GM18517 (cell line): Measurements from ENCODE around the gene AGPAT1.
"Not testable (repeated sequence)": the region's sequence is repeated elsewhere in the genome, so short reads cannot be mapped to it uniquely, and the experiment has no call there.

Experiments
- ATAC-seq: cut with Tn5 transposase; IDR thresholded peaks from one replicate; pipeline ENCODE4 v1.9.1; 2021; ENCODE audit warnings: mild to moderate bottlenecking, moderate library complexity; ENCODE audit not compliant: unreplicated experiment

The AGPAT1 gene, protein sequence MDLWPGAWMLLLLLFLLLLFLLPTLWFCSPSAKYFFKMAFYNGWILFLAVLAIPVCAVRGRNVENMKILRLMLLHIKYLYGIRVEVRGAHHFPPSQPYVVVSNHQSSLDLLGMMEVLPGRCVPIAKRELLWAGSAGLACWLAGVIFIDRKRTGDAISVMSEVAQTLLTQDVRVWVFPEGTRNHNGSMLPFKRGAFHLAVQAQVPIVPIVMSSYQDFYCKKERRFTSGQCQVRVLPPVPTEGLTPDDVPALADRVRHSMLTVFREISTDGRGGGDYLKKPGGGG

DNA sequence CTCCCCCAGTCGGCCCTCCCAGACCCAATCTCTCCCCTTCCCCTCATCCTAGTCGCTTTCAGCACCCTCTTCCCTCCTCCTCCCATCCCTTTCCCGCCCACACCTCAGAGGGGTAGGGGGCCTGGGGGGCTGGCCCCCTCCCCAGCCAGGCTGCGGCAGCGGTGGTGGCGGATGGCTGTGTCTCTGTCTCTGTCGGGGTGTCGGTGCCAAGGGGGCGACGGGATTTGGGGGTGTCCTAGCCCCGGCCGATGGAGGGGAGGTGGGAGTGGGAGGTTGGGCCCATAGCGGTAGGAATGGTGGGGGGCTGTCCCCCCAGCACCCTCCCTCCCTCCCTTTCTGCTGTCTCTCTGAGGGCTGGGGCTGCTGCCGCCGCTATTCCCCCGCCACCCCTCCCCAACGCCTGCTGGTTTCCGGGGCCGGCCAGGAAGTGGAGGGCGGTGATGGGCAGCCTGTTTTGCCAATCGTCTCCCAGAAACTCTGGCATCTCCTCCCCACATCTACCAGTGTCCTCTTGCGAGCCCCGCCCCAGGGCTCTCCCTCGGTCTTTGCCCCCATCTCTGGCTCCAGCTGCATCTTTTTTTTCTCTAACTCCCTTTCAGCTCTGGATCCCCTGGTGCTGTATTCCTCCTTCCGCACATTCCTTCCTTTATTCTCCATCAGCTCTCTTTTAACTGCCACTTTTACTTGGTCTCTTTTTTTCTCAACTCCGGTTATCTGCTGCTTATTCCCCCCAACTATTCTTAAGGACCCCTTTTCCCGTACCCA is at the start of gene AGPAT1:
AGPAT1 (minus strand) TSS at position 374 of the 765 bp plus-strand sequence. CDS start 4,588 bp downstream, outside the sequence.
- peak; percentile 29 for ATAC-seq

DNA sequence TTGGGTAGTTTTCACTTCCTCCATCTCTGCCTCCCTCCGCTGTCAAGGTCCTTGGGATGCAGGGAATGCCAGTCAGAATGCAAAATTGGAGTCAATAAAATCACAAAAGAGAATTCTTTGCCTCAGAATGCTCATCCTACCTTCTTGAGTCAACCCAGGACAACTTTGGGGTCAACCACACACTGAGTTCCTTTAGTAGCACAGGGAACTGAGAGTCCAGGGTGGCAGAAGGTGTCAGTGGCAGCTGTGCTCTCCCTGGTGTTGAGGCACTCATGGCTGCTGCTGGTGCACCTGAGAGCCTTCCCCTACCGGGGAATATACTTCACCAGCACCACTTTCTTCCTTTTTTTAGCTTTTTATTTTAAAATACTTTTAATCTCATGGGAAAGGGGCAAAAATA is 48.8 kb upstream of the AGPAT1 start:
- ATAC-seq = no peak

DNA sequence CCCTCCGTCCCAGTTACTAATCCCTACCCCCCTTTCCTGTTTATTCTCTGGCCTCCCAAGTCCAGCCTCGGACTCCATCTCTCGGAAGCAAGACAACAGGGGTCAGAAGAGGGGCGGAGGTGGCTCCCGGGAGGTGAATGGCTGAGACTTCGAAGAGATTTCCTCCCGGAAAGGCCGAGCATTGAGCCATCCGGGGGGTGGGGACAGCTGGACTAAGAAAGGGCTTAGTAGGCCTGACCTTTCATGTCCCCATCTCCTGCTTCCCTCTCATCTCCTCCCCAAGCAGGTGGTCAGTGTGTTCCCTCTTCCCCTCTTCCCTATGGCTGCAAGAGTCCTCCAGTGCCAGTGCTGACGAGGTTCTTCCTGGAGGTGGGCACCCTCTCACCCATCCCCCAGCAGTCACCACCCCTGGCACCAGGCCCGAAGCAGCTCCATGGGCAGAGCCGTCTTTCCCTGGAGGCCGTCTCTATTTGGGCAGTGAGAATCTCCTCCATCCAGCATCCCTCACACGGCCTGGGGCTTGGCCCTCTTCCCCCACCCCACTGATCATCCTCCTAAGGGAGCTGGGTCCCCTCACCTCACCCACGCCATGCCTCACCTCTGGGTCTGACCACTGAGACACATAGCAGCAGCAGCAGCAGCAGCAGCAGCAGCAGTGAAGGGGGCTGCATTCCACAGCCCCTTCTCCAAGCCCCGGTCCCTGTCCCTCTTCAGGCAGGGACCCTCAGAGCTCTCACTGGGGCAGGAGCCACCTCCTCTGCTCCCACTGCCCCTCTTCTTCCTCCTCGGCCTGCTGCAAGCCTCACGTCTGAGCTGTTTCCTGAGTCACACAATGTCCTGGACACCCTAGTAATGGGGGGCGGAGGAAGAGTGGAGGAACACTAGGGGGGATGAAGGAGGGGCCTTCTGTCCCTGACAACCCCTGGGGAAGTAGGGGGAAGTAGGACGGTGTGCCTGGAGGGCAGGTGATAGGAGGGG is 47.7 kb upstream of the AGPAT1 start, which contains the start of gene NOTCH4:
NOTCH4 (minus strand) TSS at position 810 of the 978 bp plus-strand sequence; CDS start at position 671, 139 bp downstream.
- no peak for ATAC-seq

DNA sequence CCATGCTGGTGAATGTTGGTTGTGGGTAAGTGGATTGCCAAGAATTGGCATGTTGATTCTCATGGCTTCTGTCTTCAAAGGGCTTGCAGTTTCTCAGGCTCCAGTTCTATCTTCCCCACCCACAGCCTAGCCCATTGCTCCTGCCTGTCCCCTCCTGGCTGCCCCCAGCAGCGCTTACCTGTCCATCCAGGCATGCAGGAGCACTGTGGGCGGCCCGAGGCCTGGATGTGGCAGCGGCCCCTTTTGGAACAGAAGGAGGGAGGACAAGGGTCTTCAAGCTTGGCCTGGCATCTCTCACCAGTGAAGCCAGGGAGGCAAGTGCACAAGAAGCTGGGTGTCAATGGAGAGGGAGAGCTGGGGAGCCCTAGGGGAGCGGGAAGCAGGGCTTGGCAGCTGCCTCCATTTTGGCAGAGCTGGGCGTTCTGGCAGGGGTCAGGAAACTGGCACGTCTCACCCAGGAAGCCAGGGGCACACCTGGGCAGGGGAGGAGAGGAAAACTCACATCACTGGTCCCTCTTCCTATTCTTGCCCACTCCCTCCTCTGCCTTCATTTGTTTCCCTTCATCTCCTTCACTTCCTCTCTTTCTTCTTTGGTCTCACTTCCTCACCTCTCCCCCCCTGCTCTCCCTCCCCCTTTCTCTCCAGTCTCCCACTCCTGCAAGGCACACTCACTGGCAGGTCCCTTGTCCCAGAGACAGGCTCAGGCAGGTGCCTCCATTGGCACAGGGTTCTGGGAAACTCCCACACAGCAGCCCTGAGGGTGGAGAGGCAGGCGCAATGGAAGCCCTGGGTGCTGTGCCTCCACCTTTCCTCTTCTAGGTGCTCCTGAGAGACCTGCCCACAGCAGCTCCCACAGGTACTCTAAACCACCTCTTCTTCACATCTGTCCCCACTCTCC is 46.7 kb upstream of the AGPAT1 start:
- no peak for ATAC-seq

DNA sequence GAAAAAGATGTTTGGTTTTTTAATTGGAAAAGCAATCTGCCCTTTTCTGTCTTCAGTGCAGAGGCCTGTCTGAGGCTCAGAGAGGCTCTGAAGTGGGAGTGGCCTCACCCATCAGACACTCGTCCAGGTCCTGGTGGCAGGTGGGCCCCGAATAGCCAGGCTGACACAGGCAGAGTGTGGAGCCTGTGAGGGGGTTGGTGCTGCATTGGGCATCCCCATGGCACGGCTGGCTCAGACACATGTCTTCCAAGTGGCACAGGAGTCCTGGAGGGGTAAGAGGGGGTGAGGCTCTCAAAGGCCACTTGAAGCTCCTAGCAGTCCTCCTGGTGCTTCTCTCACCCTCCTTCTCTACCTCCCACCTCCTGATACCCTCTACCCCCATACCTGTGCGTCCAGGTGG is 44.1 kb upstream of the AGPAT1 start:
- ATAC-seq = no peak

DNA sequence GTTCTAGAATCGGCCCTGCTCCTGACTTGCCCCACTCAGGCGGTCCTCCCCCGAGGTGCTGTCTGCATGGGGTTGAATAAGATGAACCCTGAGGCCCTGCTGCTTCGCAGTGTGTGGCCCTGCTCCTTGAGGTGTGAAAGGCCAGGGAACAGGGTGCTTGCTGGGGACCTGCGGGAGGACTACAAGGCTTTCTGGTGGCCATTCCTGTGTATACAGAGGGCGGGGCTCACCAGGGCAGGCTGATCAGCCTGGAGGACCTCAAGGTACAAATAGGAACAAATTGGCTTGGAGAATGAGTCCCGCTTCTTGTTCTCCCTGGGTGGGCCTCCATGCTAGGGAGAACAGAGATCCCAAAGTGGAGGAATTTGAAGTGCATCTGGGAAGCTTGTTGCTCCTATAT is 42.3 kb upstream of the AGPAT1 start:
- no peak for ATAC-seq

DNA sequence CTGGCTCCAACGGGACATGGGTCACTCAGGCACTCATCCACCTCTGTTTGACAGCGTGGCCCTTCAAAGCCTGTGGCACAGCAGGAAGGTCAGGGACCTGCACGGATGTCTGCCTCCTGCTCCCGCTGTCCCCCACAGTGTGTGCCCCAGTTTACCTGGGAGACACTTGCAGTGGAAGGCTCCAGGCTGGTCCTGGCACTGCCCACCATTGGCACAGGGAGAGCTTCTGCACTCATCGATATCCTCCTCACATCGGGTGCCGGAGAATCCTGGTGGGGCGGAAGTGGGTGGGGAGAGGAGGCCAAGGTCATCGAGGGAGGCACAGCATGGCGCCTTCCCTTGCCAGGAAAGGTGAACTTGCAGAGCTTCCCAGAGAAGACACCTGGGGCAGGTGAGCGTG is 41.1 kb upstream of the AGPAT1 start:
- ATAC-seq = no peak

DNA sequence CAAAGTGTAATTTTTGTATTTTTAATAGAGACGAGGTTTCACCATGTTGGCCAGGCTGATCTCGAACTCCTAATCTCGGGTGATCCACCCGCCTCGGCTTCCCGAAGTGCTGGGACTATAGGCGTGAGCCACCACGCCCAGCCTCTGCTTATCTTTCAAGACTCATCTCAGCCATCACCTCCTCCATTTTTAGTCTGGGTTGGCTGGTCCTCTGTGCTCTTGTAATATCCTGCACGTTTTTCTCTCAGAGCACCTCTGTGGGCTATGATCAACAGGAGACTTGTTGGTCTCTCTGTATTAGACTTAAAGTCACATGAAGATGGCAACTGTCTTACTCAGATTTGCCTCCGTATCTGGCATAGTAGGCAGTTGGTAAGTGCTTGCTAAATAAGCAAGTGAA is 40.4 kb upstream of the AGPAT1 start:
- no peak for ATAC-seq

DNA sequence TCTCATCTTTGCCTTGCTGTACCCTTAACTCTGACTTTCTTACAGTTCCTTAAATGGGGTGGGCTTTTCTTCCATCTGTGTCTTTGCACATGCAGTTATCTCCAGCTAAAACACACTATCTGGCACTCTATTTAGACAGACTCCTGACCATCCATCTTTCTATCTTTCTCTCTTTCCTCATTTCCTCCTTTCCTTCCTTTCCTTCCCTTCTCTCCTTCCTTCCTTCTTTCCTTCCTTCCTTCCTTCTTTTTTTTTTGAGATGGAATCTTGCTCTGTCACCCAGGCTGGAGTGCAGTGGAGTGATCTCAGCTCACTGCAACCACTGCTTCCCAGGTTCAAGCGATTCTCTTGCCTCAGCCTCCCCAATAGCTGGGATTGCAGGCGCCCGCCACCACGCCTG is 39.7 kb upstream of the AGPAT1 start:
- no peak for ATAC-seq

DNA sequence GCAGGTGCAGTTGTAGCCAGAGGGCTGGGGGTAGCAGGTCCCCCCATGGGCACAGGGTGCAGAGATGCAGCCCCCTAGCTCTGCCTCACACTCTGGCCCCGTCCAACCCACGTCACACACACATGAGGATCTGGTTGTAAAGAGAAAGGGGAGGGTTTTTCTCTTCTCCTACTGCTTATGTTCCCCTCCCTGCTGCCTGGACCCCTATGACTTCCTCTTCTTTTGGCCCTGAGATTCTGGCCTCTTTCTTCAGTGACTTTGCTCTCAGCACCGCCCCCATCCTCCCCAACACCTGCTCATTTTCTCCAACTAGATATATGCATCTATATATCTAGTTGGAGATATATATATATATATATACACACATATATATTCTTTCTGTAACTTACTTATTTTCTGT is 38.2 kb upstream of the AGPAT1 start:
- no peak for ATAC-seq

DNA sequence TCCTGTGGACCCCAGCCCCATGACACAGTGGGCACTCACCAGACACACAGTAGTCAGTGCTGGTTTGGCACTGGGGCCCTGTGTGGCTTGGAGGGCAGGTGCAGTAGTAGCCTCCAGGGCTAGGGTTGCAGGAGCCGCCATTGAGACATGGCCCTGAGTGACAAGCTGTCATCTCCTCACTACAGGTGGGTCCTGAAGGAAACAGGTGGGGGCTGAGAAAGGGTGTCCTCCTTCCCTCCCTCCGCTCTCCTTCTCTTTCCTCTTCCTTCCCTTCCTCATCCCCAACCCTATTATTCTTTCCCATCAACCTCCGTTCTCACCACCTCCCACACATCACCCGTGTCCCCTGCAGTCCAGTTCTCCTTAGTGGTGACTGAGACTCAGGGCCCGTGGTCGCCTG is 37.8 kb upstream of the AGPAT1 start:
- ATAC-seq = no peak

DNA sequence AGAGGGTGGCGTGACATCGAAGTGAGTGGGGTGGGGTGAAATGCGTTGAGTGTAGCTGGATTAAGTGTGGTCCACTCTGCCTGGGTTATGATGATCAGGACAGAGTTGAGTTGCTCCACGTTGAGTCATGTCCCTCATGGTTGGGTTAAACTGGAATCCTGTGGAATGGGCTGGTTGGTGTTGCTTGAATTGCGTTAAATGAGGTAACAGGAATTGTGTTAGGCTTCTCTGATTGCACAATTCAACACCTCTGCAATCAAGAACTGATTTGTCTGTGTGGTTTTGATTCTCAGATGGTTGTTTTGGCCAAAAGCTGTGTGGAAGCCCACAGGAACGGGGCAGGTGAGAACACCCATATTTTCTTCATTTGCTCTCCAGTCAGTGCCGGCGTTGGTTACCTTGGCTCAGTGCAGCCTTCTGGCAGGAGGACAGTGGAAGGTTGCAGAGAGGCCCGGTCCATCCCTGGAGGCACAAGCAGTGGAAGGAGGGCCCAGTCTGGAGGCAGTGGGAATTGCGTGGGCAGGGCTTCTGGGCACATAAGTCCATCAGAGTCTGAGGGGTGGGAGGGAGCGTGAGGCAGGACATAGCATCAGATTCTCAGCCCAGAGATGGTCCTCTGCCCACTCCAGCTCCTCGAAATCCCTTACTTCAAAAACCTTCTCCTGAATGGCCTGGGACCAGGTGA is 36.3 kb upstream of the AGPAT1 start:
- no peak for ATAC-seq

DNA sequence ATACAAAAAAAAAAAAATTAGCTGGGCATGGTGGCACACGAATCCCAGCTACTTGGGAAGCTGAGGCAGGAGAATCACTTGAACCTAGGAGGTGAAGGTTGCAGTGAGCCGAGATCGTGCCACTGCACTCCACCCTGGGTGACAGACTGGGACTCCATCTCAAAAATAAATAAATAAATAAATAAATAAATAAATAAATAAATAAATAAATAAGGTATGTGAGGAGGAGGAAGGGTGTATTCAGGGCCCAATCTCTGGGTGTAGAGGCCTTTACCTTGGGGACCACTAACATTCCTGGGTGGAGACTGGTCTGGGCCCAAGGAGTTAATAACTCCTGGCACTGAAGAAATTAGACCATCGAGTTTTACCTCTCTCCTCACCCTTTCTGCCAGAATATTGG is 35.5 kb upstream of the AGPAT1 start:
- ATAC-seq = not testable (repeated sequence)

DNA sequence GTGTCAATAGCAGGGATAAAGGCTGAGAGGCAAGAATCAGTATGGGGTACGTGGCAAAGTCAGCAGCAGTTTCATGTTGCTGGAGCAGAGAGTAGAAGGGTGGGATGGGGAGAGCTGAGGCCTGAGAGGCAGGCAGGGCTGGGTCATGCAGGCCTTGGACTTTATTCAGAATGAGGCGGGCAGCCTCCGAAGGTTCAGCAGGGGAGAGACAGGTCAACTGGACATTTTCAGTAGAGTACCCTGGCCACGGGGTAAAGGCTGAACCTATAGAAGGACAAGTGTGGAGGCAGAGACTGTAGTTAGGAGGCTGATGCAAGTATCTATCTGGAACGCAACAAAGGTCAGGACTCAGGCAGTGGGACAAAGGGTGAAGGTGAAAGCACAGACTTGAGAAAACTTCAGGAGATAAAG is 34.3 kb upstream of the AGPAT1 start:
- ATAC-seq = no peak

DNA sequence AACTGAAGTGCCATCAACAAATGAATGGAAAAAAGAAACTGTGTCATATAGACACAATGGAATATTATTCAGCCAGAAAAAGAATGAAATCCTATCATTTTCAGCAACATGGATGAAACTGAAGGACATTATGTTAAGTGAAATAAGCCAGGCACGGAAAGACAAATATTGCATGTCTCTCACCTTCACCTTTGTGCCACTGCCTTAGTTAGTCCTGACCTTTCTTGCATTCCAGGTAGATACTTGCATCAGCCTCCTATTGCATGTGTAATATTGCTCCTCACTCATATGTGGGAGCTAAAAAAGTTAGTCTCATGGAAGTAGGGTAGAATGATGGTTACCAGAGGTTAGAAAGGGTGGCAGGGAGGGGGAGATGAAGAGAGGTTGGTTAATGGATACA is 33.1 kb upstream of the AGPAT1 start:
- no peak for ATAC-seq

DNA sequence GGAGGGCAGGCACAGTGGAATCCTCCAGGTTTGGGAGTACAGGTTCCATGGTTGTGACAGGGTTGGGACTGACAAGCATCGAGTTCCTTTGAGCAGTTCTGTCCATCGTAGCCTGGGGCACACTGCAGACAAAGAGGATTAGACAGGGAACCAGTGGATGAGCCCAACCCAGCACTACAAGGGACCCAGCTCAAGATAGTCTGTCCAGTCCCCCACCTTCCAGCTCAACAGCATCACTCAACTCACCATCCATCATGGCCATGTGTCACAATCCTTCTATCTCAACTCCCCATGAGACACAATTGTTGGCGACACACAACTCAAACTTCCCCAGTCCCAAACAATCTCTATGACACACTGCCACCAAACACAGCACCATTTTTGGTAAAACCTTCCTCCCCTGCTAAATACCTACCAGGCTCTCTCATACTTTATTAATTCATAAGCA is 28.4 kb upstream of the AGPAT1 start:
- no peak for ATAC-seq

DNA sequence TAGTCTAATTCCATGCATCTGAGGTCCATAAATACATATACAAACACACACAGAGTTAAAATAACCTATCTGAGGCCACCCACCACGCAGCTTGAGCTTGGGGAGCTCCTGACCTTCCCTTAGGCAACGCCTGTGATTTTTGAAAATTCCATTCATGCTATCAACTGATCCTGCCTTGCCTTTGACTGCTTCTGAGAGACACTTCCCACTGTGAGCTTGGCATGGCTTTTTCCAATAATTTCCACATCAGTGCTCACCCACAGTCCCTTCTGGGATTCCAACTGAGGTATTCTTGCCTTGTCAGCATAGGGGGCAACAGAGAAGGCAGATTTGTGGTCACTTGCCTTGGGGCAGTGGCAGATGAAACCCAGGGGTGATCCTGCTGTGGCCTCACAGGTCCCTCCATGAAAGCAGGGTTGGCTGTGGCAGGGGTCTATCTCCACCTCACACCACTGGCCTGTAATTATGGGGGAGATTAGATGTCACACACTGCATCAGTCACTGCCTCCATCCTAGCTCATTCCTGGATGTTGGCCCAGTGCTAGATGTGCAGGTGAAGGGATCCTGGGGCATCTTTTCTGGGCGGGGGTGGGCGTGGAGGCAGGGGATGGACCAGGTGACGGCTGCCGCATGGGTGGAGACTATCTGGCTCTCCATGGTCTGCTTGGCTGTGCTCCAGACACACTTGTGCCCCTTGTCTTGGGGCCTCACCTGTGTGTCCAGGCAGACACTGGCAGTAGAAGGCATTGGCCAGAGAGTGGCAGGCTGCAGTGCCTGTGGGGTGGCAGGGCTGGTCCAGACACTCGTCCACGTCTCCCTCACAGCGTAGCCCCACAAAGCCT is 27.8 kb upstream of the AGPAT1 start:
- ATAC-seq = no peak

DNA sequence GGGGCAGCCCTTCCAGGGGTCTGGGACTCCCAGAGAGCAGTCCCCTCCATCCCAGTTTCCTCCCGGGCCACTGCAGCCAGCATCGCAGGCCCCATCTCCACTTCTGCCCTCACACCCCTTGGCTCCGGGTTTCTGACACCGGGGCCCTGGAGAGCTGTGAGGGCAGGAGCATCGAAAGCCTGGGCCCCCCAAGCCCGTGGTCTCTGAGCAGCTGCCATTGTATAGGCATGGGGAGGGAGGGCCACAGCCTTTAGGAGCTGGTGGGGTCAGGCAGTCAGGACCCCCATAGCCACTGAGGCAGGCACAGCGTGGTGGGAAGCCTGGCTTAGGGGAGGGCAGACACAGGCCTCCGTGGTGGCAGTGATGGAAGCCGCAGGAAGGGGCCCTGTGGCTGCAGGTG is 26.3 kb upstream of the AGPAT1 start:
- no peak for ATAC-seq
